HepG2 (cell line): ENCODE results near the gene ZNF493.

Experiments
- FIP1L1 ChIP-seq: fragments of 200-400 bp; formaldehyde crosslinking; IDR thresholded peaks from 2 replicates; pipeline ENCODE4 v1.6.1; 2018; ENCODE audit warnings: low read depth, mild to moderate bottlenecking, low read length, moderate library complexity, borderline replicate concordance; ENCODE audit not compliant: insufficient read depth
- HOXA5 ChIP-seq: sonication (generic); formaldehyde crosslinking; IDR thresholded peaks from 2 replicates; pipeline ENCODE4 v1.4.0; 2020; ENCODE audit warnings: missing genetic modification reagents
- POLR2A ChIP-seq, 2 experiments: IDR thresholded peaks; 2 replicates each; pipeline ENCODE4 v1.6.1; 2011; ENCODE audit warnings: low read depth in 2 of 2, low read length in 2 of 2, mild to moderate bottlenecking in 1 of 2, moderate library complexity in 1 of 2; ENCODE audit not compliant: insufficient read depth in 1 of 2
- ZNF331 ChIP-seq: sonication (generic); formaldehyde crosslinking; IDR thresholded peaks from 2 replicates; pipeline ENCODE4 v1.4.0; 2020; ENCODE audit warnings: missing genetic modification reagents
- TF ChIP-seq, protein P1 (sequence below): sonication (generic); formaldehyde crosslinking; IDR thresholded peaks from 2 replicates; pipeline ENCODE4 v1.5.0; 2020; ENCODE audit warnings: mild to moderate bottlenecking, missing genetic modification reagents, moderate library complexity
- TF ChIP-seq, protein P2 (sequence below), 2 experiments: IDR thresholded peaks; 2 replicates each; pipeline ENCODE4 v1.6.1; 2011 to 2012; ENCODE audit warnings: low read length in 2 of 2, borderline replicate concordance in 1 of 2, low read depth in 1 of 2, mild to moderate bottlenecking in 1 of 2, moderate library complexity in 1 of 2
- TF ChIP-seq, protein P3 (sequence below): sonication (generic); formaldehyde crosslinking; IDR thresholded peaks from 2 replicates; pipeline ENCODE4 v1.4.0; 2020; ENCODE audit warnings: mild to moderate bottlenecking, missing genetic modification reagents, borderline replicate concordance

DNA sequence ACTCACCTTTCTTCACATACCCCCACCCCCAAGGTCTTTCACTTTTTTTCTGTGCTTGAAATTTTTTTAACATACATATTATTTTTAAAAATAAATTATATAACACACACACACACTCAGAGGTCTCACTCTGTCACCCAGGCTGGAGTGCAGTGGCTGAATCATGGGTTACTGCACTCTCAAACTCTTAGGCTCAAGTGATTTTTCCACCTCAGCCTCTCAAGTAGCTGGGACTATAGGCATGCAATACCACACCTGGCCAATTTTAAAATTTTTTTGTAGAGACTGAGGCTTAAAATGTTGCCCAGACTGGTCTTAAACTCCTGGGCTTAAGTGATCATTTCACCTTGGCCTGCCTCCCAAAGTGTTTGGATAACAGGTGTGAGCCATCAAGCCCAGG, 75.6 kb downstream of the ZNF493 start:
- TF ChIP-seq, protein P1, sequence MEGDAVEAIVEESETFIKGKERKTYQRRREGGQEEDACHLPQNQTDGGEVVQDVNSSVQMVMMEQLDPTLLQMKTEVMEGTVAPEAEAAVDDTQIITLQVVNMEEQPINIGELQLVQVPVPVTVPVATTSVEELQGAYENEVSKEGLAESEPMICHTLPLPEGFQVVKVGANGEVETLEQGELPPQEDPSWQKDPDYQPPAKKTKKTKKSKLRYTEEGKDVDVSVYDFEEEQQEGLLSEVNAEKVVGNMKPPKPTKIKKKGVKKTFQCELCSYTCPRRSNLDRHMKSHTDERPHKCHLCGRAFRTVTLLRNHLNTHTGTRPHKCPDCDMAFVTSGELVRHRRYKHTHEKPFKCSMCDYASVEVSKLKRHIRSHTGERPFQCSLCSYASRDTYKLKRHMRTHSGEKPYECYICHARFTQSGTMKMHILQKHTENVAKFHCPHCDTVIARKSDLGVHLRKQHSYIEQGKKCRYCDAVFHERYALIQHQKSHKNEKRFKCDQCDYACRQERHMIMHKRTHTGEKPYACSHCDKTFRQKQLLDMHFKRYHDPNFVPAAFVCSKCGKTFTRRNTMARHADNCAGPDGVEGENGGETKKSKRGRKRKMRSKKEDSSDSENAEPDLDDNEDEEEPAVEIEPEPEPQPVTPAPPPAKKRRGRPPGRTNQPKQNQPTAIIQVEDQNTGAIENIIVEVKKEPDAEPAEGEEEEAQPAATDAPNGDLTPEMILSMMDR (CRISPR knock-in tag): no peak
- TF ChIP-seq, protein P2, sequence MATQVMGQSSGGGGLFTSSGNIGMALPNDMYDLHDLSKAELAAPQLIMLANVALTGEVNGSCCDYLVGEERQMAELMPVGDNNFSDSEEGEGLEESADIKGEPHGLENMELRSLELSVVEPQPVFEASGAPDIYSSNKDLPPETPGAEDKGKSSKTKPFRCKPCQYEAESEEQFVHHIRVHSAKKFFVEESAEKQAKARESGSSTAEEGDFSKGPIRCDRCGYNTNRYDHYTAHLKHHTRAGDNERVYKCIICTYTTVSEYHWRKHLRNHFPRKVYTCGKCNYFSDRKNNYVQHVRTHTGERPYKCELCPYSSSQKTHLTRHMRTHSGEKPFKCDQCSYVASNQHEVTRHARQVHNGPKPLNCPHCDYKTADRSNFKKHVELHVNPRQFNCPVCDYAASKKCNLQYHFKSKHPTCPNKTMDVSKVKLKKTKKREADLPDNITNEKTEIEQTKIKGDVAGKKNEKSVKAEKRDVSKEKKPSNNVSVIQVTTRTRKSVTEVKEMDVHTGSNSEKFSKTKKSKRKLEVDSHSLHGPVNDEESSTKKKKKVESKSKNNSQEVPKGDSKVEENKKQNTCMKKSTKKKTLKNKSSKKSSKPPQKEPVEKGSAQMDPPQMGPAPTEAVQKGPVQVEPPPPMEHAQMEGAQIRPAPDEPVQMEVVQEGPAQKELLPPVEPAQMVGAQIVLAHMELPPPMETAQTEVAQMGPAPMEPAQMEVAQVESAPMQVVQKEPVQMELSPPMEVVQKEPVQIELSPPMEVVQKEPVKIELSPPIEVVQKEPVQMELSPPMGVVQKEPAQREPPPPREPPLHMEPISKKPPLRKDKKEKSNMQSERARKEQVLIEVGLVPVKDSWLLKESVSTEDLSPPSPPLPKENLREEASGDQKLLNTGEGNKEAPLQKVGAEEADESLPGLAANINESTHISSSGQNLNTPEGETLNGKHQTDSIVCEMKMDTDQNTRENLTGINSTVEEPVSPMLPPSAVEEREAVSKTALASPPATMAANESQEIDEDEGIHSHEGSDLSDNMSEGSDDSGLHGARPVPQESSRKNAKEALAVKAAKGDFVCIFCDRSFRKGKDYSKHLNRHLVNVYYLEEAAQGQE (IDR thresholded peaks at IDR 0.05; ENCODE audit: borderline replicate concordance in 1 of 2, low read depth in 1 of 2, low read length in 2 of 2): no peak
- TF ChIP-seq FIP1L1 (no peak), HOXA5 (CRISPR knock-in tag) (no peak), ZNF331 (CRISPR knock-in tag) (no peak), POLR2A (IDR thresholded peaks at IDR 0.05; ENCODE audit: insufficient read depth in 1 of 2, low read depth in 2 of 2, low read length in 2 of 2) (no peak)
- TF ChIP-seq, protein P3, sequence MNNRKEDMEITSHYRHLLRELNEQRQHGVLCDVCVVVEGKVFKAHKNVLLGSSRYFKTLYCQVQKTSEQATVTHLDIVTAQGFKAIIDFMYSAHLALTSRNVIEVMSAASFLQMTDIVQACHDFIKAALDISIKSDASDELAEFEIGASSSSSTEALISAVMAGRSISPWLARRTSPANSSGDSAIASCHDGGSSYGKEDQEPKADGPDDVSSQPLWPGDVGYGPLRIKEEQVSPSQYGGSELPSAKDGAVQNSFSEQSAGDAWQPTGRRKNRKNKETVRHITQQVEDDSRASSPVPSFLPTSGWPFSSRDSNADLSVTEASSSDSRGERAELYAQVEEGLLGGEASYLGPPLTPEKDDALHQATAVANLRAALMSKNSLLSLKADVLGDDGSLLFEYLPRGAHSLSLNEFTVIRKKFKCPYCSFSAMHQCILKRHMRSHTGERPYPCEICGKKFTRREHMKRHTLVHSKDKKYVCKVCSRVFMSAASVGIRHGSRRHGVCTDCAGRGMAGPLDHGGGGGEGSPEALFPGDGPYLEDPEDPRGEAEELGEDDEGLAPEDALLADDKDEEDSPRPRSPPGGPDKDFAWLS: no peak
